Right lobe of liver (tissue), 4 donors: Measurements from ENCODE around the gene SLC7A10.

ENCODE experiments used
- CTCF ChIP-seq, 4 donors: fragments of 200-600 bp in 3 of 4; fragments of 450-650 bp in 1 of 4; IDR thresholded peaks; one replicate each; pipeline versions ENCODE4 v1.5.1 to v1.8.0; 2016 to 2022; ENCODE audit warnings: antibody characterized with exemption in 4 of 4, mild to moderate bottlenecking in 2 of 4
- POLR2A ChIP-seq: fragments of 450-650 bp; IDR thresholded peaks from one replicate; pipeline ENCODE4 v1.6.1; 2017; ENCODE audit warnings: antibody characterized with exemption, mild to moderate bottlenecking
- donor health status: DM: no; HTN: no; CAD: no.
- donor health status: DM: no; HTN: no; CAD: no.
- donor health status: DM: no; HTN: yes; CAD: no.

GRCh38 chr19:33194532-33194885 lies 31.1 kb downstream of the SLC7A10 start:
- TF ChIP-seq CTCF (IDR thresholded peaks at IDR 0.05) (no peak), POLR2A (no peak)
